ENCODE data around the gene LHX3.
A peak's percentile ranks its signal among the peaks of the same experiment; 100 is the strongest.

LHX3 gene

DNA sequence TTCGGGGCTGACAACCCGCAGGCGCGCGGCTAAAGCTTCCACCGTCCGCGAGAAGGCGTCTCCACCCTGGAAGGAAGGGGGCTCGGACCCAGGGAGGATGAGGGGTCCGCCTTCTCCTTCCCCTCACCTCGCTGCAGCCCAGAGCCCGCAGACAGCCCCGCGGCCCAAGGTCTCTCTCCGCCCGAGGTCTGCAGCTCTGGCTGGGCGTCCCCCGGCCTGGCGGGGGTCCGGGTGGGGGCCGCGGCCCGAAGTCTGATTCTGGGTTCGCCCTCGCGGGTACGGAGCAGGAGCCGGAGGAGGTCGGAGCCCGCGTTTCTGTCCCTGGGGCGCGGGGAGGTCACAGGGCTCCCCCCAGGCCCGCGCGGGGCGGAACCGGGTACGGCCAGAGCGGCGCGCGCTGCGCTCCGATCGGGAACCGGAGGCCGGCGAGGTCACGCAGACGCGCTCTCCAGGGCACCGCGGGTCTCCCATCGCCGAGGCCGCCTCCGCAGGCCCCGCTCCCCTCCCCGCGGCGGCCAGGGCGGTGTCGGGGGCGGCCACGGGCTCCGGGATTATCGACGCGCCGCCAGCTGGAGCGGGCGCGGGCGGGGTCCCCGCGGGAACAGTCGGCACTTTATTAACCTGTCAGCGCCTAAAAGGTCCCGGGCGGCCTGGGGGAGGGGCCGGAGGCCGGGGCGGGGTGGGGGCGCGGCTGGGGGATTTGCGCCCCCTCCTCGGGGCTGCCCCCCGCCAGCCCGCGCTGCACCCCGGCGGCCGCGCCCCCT lies 11.6 kb downstream of the LHX3 start:
- H3K9me3 ChIP-seq (ENCODE audit: control insufficient read depth, low read length), result no peaks in the 10 kb centered on the region
- no peak overlapping the region for H3K9ac ChIP-seq (ENCODE audit: low read length)
- H3K4me1 ChIP-seq (ENCODE audit: control insufficient read depth, insufficient read depth, low read length), result no peaks in the 10 kb centered on the region
- DNase-seq (ENCODE audit: low read depth), result no peak
- H3K4me3 ChIP-seq (ENCODE audit: low read length), result no peak overlapping the region
- peaks cover 54% of the 10 kb centered on the region for H3K27me3 ChIP-seq (replicated peaks; ENCODE audit: control insufficient read depth, insufficient read depth, low read length)
- H3K36me3 ChIP-seq (ENCODE audit: control insufficient read depth, insufficient read depth, low read length, severe bottlenecking), result no peaks in the 10 kb centered on the region

- Histone ChIP-seq H3K9ac (ENCODE audit: low read length) (no peak overlapping the region), H3K9me3 (ENCODE audit: control insufficient read depth, low read length) (no peaks in the 10 kb centered on the region), H3K4me1 (ENCODE audit: control insufficient read depth, insufficient read depth, low read length) (no peaks in the 10 kb centered on the region), H3K27me3 (replicated peaks; ENCODE audit: control insufficient read depth, insufficient read depth, low read length) (peaks cover 55% of the 10 kb centered on the region), H3K4me3 (ENCODE audit: low read length) (no peak overlapping the region), H3K36me3 (ENCODE audit: control insufficient read depth, insufficient read depth, low read length, severe bottlenecking) (no peaks in the 10 kb centered on the region)
- DNase-seq (ENCODE audit: low read depth), result peak; percentile 24
Observed at GRCh38 chr9:136192289-136193126, 12.4 kb downstream of the LHX3 start.

DNA sequence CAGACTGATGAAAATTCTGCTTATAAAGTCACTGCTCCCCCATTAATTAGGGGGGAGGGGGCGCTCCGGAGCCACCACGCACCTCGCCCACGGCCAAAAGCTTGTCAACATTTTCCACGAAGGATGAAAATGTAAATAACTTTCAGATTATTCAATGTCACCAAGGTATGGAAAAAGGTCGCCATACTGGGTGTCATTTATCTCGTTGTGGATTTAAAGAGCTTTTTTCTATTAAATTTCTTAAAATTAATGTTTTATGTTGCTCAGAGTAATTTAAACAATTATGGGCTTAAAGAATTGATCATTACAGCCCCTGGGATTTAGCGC lies 13.0 kb downstream of the LHX3 start:
- no peaks in the 10 kb centered on the region for H3K9me3 ChIP-seq (ENCODE audit: control insufficient read depth, low read length)
- H3K9ac ChIP-seq (ENCODE audit: low read length), result no peak overlapping the region
- no peak overlapping the region for H3K4me3 ChIP-seq (ENCODE audit: low read length)
- H3K27me3 ChIP-seq (replicated peaks; ENCODE audit: control insufficient read depth, insufficient read depth, low read length), result peaks cover 60% of the 10 kb centered on the region
- no peak for DNase-seq (ENCODE audit: low read depth)
- no peaks in the 10 kb centered on the region for H3K36me3 ChIP-seq (ENCODE audit: control insufficient read depth, insufficient read depth, low read length, severe bottlenecking)
- H3K4me1 ChIP-seq (ENCODE audit: control insufficient read depth, insufficient read depth, low read length), result no peaks in the 10 kb centered on the region

DNA sequence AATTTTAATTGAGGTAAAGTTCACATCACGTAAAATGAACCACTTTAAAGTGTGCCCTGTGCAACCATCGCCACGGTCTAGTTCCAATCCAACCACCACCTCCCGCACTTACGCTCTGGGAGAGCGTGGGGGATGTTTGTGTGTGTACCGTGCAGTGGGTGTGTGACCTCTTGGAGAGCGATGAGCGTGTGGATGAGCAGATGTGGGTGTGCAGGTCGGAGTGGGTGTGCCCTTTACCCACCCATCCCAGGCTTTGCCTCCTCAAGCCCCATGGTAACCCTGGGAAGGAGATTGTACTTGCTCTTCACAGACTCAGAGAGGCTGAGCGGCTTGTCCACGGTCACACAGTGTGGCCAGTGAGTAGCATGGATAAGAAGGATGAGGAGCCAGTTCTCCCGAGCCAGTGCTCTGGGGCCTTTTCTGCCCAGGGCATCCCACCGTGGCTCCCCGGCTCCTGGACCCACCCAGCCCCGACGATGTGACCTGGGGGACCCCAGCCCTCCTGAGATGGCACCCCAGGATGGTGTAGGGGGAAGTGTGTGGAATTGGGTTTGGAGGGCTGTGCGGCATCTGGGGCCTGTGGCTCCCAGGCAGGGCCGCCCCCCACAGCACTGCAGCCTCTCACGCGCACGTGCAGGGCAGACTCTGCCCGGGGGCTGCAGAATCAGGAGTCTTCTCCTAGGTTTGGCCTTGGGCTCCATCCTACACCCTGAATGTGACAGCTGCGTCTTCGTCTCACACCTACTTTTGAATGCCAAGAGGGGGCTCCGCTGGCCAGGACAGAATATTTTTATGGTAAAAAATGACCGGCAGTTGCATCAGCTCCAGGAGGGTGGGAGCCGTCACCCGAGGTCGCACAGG lies 13.6 kb downstream of the LHX3 start:
- Histone ChIP-seq H3K36me3 (ENCODE audit: control insufficient read depth, insufficient read depth, low read length, severe bottlenecking) (no peaks in the 10 kb centered on the region), H3K4me1 (ENCODE audit: control insufficient read depth, insufficient read depth, low read length) (no peaks in the 10 kb centered on the region), H3K4me3 (ENCODE audit: low read length) (no peak overlapping the region), H3K9me3 (ENCODE audit: control insufficient read depth, low read length) (no peaks in the 10 kb centered on the region), H3K9ac (ENCODE audit: low read length) (no peak overlapping the region), H3K27me3 (replicated peaks; ENCODE audit: control insufficient read depth, insufficient read depth, low read length) (peaks cover 60% of the 10 kb centered on the region)
- DNase-seq (ENCODE audit: low read depth), result no peak

- H3K9ac ChIP-seq (ENCODE audit: low read length), result no peak overlapping the region
- H3K4me1 ChIP-seq (ENCODE audit: control insufficient read depth, insufficient read depth, low read length), result no peaks in the 10 kb centered on the region
- H3K36me3 ChIP-seq (ENCODE audit: control insufficient read depth, insufficient read depth, low read length, severe bottlenecking), result no peaks in the 10 kb centered on the region
- no peaks in the 10 kb centered on the region for H3K9me3 ChIP-seq (ENCODE audit: control insufficient read depth, low read length)
- H3K27me3 ChIP-seq (replicated peaks; ENCODE audit: control insufficient read depth, insufficient read depth, low read length), result peaks cover 56% of the 10 kb centered on the region
- H3K4me3 ChIP-seq (ENCODE audit: low read length), result no peak overlapping the region
- DNase-seq (ENCODE audit: low read depth), result no peak
Observed at GRCh38 chr9:136190656-136191055, 14.3 kb downstream of the LHX3 start.

GRCh38 chr9:136190237-136190601 lies 14.7 kb downstream of the LHX3 start:
- Histone ChIP-seq H3K9ac (ENCODE audit: low read length) (no peak overlapping the region), H3K4me3 (ENCODE audit: low read length) (no peak overlapping the region), H3K4me1 (ENCODE audit: control insufficient read depth, insufficient read depth, low read length) (no peaks in the 10 kb centered on the region), H3K27me3 (replicated peaks; ENCODE audit: control insufficient read depth, insufficient read depth, low read length) (peaks cover 54% of the 10 kb centered on the region), H3K9me3 (ENCODE audit: control insufficient read depth, low read length) (no peaks in the 10 kb centered on the region), H3K36me3 (ENCODE audit: control insufficient read depth, insufficient read depth, low read length, severe bottlenecking) (no peaks in the 10 kb centered on the region)
- DNase-seq (ENCODE audit: low read depth), result no peak

DNA sequence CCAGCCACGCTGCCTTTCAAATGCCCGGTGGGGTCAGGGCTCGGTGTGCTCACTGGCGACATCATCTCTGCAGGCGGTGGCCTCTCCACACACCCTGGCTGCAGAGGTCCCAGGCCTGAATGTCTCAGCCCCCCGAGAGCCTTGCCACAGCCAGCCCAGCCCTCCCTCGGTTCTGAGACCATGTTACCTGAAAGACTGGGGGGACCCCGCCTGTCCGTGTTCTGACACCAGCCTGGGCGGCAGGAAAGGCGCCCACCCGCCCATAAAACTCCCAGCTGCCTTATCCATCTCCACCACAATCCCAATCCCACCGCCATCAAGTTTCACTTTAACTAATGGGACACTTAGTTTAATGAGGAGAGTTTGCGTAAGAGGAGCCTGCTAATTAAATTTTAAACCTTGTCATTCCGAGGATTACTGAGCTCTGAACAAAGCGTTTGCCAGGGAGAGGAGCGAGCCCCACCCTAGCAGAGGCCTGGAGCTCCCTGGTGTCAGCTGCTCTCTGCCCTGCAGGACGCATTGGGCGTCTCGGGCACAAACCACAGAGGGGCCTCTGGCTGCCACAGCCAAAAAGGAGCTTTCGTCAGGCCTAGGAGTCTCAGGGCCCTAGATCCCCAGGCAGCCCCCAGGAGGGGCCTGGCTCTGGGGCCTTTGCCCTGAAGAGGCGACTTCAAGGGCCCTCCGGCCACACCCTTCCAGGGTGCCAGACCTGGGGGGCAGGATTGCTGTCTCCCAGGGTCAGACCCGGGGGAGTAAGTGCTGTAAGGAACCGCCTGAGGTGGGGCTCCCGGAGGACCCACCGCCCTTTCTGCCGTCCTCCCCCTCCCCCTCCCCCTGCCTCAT lies 15.3 kb downstream of the LHX3 start:
- no peak overlapping the region for H3K9ac ChIP-seq (ENCODE audit: low read length)
- H3K27me3 ChIP-seq (replicated peaks; ENCODE audit: control insufficient read depth, insufficient read depth, low read length), result peaks cover 57% of the 10 kb centered on the region
- H3K4me1 ChIP-seq (ENCODE audit: control insufficient read depth, insufficient read depth, low read length), result no peaks in the 10 kb centered on the region
- no peak for DNase-seq (ENCODE audit: low read depth)
- H3K4me3 ChIP-seq (ENCODE audit: low read length), result no peak overlapping the region
- no peaks in the 10 kb centered on the region for H3K9me3 ChIP-seq (ENCODE audit: control insufficient read depth, low read length)
- no peaks in the 10 kb centered on the region for H3K36me3 ChIP-seq (ENCODE audit: control insufficient read depth, insufficient read depth, low read length, severe bottlenecking)

- Histone ChIP-seq H3K9ac (ENCODE audit: low read length) (no peak overlapping the region), H3K27me3 (replicated peaks; ENCODE audit: control insufficient read depth, insufficient read depth, low read length) (peaks cover 62% of the 10 kb centered on the region), H3K4me1 (ENCODE audit: control insufficient read depth, insufficient read depth, low read length) (no peaks in the 10 kb centered on the region), H3K4me3 (ENCODE audit: low read length) (no peak overlapping the region), H3K36me3 (ENCODE audit: control insufficient read depth, insufficient read depth, low read length, severe bottlenecking) (no peaks in the 10 kb centered on the region), H3K9me3 (ENCODE audit: control insufficient read depth, low read length) (no peaks in the 10 kb centered on the region)
- DNase-seq (ENCODE audit: low read depth), result no peak
Observed at GRCh38 chr9:136187683-136188586, 17.0 kb downstream of the LHX3 start.

DNA sequence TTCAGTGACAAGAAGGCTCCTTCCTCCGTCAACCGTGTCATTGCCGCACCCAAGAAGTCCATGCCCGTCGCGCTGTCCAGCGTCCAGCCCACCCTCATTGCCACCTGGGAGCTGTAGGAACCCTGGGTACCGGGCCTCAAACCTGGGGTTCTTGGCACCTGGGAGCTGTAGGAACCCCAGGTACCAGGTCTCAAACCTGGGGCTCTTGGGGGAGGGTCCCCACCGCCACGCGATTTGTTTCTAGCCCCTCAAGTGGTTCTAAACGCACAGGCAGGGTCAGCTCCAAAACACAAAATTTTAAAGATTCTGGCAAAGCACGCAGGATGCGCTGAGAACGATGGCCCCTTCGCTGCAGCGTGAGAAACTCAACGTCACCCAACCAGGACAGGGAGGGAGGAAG lies 17.7 kb downstream of the LHX3 start:
- Histone ChIP-seq H3K9ac (ENCODE audit: low read length) (no peak overlapping the region), H3K4me1 (ENCODE audit: control insufficient read depth, insufficient read depth, low read length) (no peaks in the 10 kb centered on the region), H3K4me3 (ENCODE audit: low read length) (no peak overlapping the region), H3K36me3 (ENCODE audit: control insufficient read depth, insufficient read depth, low read length, severe bottlenecking) (no peaks in the 10 kb centered on the region), H3K9me3 (ENCODE audit: control insufficient read depth, low read length) (no peaks in the 10 kb centered on the region), H3K27me3 (replicated peaks; ENCODE audit: control insufficient read depth, insufficient read depth, low read length) (peaks cover 61% of the 10 kb centered on the region)
- DNase-seq (ENCODE audit: low read depth), result no peak

DNA sequence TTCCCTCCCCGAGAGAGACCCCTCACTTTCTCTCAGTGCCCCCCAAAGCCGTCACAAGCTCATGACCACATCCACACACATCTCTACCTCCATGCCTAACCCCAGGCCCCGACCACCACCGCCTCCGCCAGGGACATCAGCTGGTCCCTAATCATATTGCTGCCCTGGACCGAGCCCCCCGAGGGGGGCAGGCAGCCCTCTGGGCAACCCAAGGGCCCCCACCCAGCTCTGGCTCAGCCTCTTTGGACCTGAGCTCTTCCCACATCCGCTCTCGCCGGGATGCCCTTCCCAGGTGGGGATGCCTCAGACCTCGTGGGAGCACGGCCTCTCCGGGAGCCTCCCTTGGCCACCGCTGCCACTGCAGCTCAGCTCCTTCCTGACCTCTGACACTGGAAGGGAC lies 18.5 kb downstream of the LHX3 start:
- no peaks in the 10 kb centered on the region for H3K4me1 ChIP-seq (ENCODE audit: control insufficient read depth, insufficient read depth, low read length)
- DNase-seq (ENCODE audit: low read depth), result no peak
- H3K9me3 ChIP-seq (ENCODE audit: control insufficient read depth, low read length), result no peaks in the 10 kb centered on the region
- H3K27me3 ChIP-seq (replicated peaks; ENCODE audit: control insufficient read depth, insufficient read depth, low read length), result peaks cover 58% of the 10 kb centered on the region
- no peak overlapping the region for H3K9ac ChIP-seq (ENCODE audit: low read length)
- H3K4me3 ChIP-seq (ENCODE audit: low read length), result no peak overlapping the region
- H3K36me3 ChIP-seq (ENCODE audit: control insufficient read depth, insufficient read depth, low read length, severe bottlenecking), result no peaks in the 10 kb centered on the region

Measured in adipocyte (in vitro differentiated cells).